ENCODE data around the gene PPP1R15B. TPM values are rescaled to one million over a fixed set of nuclear protein-coding genes. Genes with fewer than 3 reads are reported as not detected.

Gene PPP1R15B
- total RNA-seq, 2 experiments from 2014 or later: 171 to 179 TPM

GRCh38 chr1:204443871-204444581 lies 32.4 kb upstream of the PPP1R15B start:
- Mint-ChIP-seq H3K9me3 (no peaks in the 10 kb centered on the region), H3K27me3 (no peaks in the 10 kb centered on the region), H3K27ac (no peak overlapping the region), H3K4me1 (ENCODE audit: low read depth) (peaks cover 9% of the 10 kb centered on the region), H3K36me3 (ENCODE audit: low read depth) (peaks cover 91% of the 10 kb centered on the region), H3K4me3 (no peak overlapping the region)
- ChIA-PET POLR2A (interaction anchor here (2.0 kb wide), 1 partner anchor 62 kb away, joined by 7 read pairs; no protein-coding TSS in a partner anchor), CTCF (interaction anchor here (0.6 to 9.7 kb wide), 3 partner anchors 13 to 1296 kb away, joined by 6 to 218 read pairs (median 6); no protein-coding TSS in a partner anchor)
- Histone ChIP-seq H3K4me1 (ENCODE audit: insufficient read depth, low read length) (peaks cover 13% of the 10 kb centered on the region), H3K27me3 (ENCODE audit: control insufficient read depth in 1 of 2, insufficient read depth in 2 of 2, low read length in 2 of 2) (no peaks in the 10 kb centered on the region), H3K4me3 (ENCODE audit: low read length) (no peak overlapping the region), H3K27ac (ENCODE audit: low read depth in 1 of 2, low read length in 2 of 2) (no peak overlapping the region), H3K9me3 (ENCODE audit: control insufficient read depth in 1 of 2, insufficient read depth in 1 of 2, low read length in 2 of 2) (no peaks in the 10 kb centered on the region), H3K36me3 (ENCODE audit: insufficient read depth, low read length) (peaks cover 70% of the 10 kb centered on the region)
- TF ChIP-seq CTCF (IDR thresholded peaks at IDR 0.05): no peak
- no peak for ATAC-seq (ENCODE audit: poor library complexity)
- DNase-seq: no peak
- intact Hi-C loops (cut with DNase I, micrococcal nuclease): loop anchor here in 1 of 2 experiments (10.0 kb wide), 1 partner anchor 321 kb away; no protein-coding TSS in a partner anchor

GRCh38 chr1:204443260-204443619 lies 31.6 kb upstream of the PPP1R15B start:
- DNase-seq (no peak), ATAC-seq (ENCODE audit: poor library complexity) (no peak)
- H3K36me3 Mint-ChIP-seq (ENCODE audit: low read depth): peaks cover 92% of the 10 kb centered on the region
- H3K27me3 Mint-ChIP-seq: no peaks in the 10 kb centered on the region
- Histone ChIP-seq H3K36me3 (ENCODE audit: insufficient read depth, low read length) (peaks cover 76% of the 10 kb centered on the region), H3K9me3 (ENCODE audit: control insufficient read depth in 1 of 2, insufficient read depth in 1 of 2, low read length in 2 of 2) (no peaks in the 10 kb centered on the region), H3K27me3 (ENCODE audit: control insufficient read depth in 1 of 2, insufficient read depth in 2 of 2, low read length in 2 of 2) (no peaks in the 10 kb centered on the region), H3K4me3 (ENCODE audit: low read length) (no peak overlapping the region), H3K27ac (ENCODE audit: low read depth in 1 of 2, low read length in 2 of 2) (no peak overlapping the region), H3K4me1 (ENCODE audit: insufficient read depth, low read length) (peaks cover 11% of the 10 kb centered on the region)
- H3K9me3 Mint-ChIP-seq: no peaks in the 10 kb centered on the region
- H3K4me1 Mint-ChIP-seq (ENCODE audit: low read depth): peaks cover 7% of the 10 kb centered on the region
- H3K4me3 Mint-ChIP-seq: no peak overlapping the region
- POLR2A ChIA-PET: interaction anchor here (1.6 to 2.0 kb wide), 2 partner anchors 60 to 63 kb away, joined by 4 to 7 read pairs; no protein-coding TSS in a partner anchor
- no peak for TF ChIP-seq CTCF (IDR thresholded peaks at IDR 0.05)
- CTCF ChIA-PET: interaction anchor here (2.8 to 9.7 kb wide), 2 partner anchors 12 to 59 kb away, joined by 6 to 218 read pairs; no protein-coding TSS in a partner anchor
- no peak overlapping the region for H3K27ac Mint-ChIP-seq
- intact Hi-C loops (cut with DNase I, micrococcal nuclease): loop anchor here in 1 of 2 experiments (10.0 kb wide), 1 partner anchor 322 kb away; no protein-coding TSS in a partner anchor

GRCh38 chr1:204442376-204443259 lies 31.0 kb upstream of the PPP1R15B start:
- peaks cover 11% of the 10 kb centered on the region for H3K4me1 ChIP-seq (ENCODE audit: insufficient read depth, low read length)
- no peak overlapping the region for H3K27ac ChIP-seq (ENCODE audit: low read depth in 1 of 2, low read length in 2 of 2)
- Mint-ChIP-seq H3K9me3 (no peaks in the 10 kb centered on the region), H3K4me3 (no peak overlapping the region), H3K36me3 (ENCODE audit: low read depth) (peaks cover 96% of the 10 kb centered on the region), H3K4me1 (ENCODE audit: low read depth) (peaks cover 7% of the 10 kb centered on the region), H3K27me3 (no peaks in the 10 kb centered on the region), H3K27ac (no peak overlapping the region)
- no peak overlapping the region for H3K4me3 ChIP-seq (ENCODE audit: low read length)
- H3K36me3 ChIP-seq (ENCODE audit: insufficient read depth, low read length): peaks cover 83% of the 10 kb centered on the region
- TF ChIP-seq CTCF (IDR thresholded peaks at IDR 0.05): no peak
- no peaks in the 10 kb centered on the region for H3K27me3 ChIP-seq (ENCODE audit: control insufficient read depth in 1 of 2, insufficient read depth in 2 of 2, low read length in 2 of 2)
- intact Hi-C loops (cut with DNase I, micrococcal nuclease): loop anchor here in 1 of 2 experiments (10.0 kb wide), 1 partner anchor 322 kb away; no protein-coding TSS in a partner anchor
- H3K9me3 ChIP-seq (ENCODE audit: control insufficient read depth in 1 of 2, insufficient read depth in 1 of 2, low read length in 2 of 2): no peaks in the 10 kb centered on the region
- ATAC-seq (ENCODE audit: poor library complexity) (no peak), DNase-seq (no peak)
- ChIA-PET POLR2A (interaction anchor here (0.5 to 2.0 kb wide), 3 partner anchors 61 to 841 kb away, joined by 3 to 7 read pairs (median 4); no protein-coding TSS in a partner anchor), CTCF (interaction anchor here (2.8 to 9.7 kb wide), 2 partner anchors 11 to 60 kb away, joined by 6 to 218 read pairs; no protein-coding TSS in a partner anchor)

All from CD4-positive, alpha-beta T cell (primary cell).